Measurements from ENCODE around the gene RNF8. TPM values are rescaled to one million over a fixed set of nuclear protein-coding genes. Genes with fewer than 3 reads are reported as not detected.

RNF8 gene
- total RNA-seq, 2 donors from 2014 or later, result 12.7 to 42.4 TPM

DNA sequence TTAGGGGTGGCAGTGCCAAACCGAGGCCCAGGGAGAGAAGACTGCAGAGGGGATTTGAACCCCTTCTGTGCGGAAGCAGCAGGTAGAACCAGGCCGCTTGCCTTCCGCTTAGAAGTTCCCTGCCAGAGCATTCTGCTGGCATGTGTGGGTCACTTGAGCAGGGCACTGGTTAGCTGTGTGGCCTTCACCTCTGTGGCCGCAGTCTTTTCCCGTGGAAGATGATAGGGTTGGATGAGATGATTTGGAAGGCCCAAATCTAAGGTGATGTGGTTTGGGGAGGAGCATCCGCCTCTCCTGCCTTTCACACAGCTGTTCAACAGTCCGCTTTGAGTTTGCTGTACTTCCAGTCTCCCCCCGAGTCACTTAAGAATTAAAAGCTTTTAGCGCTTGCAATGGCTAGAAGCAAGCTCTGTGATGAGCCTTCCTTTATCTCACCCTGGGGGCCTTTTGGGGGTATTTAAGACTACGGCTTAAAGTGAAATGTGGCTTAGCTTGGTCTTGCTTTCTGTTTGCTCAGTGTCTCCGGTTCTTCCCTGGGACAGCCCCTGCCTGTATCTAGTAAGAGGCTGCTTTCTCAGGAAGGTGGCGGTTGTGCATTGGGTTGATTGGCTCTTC, 80.0 kb downstream of the RNF8 start:
- Histone ChIP-seq H3K4me3 (peak overlapping the region; percentile 84 to 89), H3K27me3 (replicated peaks; ENCODE audit: insufficient read depth) (no peaks in the 10 kb centered on the region), H3K36me3 (peaks cover 0 to 5% of the 10 kb centered on the region in 2 donors), H3K4me1 (replicated peaks) (peaks cover 9% of the 10 kb centered on the region), H3K9me3 (no peaks in the 10 kb centered on the region), H3K27ac (peak overlapping the region; percentile 84 to 88)
- TF ChIP-seq, protein P1, sequence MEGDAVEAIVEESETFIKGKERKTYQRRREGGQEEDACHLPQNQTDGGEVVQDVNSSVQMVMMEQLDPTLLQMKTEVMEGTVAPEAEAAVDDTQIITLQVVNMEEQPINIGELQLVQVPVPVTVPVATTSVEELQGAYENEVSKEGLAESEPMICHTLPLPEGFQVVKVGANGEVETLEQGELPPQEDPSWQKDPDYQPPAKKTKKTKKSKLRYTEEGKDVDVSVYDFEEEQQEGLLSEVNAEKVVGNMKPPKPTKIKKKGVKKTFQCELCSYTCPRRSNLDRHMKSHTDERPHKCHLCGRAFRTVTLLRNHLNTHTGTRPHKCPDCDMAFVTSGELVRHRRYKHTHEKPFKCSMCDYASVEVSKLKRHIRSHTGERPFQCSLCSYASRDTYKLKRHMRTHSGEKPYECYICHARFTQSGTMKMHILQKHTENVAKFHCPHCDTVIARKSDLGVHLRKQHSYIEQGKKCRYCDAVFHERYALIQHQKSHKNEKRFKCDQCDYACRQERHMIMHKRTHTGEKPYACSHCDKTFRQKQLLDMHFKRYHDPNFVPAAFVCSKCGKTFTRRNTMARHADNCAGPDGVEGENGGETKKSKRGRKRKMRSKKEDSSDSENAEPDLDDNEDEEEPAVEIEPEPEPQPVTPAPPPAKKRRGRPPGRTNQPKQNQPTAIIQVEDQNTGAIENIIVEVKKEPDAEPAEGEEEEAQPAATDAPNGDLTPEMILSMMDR (IDR thresholded peaks at IDR 0.05), result no peak
- TF ChIP-seq POLR2A (IDR thresholded peaks at IDR 0.05) (no peak), POLR2AphosphoS5 (IDR thresholded peaks at IDR 0.05) (no peak)
- 3% methylated on average over 13 of the region's 13 CpGs for WGBS
- DNase-seq (ENCODE audit: low spot score), result no peak
- intact Hi-C loops (cut with DNase I), result no loop called here

DNA sequence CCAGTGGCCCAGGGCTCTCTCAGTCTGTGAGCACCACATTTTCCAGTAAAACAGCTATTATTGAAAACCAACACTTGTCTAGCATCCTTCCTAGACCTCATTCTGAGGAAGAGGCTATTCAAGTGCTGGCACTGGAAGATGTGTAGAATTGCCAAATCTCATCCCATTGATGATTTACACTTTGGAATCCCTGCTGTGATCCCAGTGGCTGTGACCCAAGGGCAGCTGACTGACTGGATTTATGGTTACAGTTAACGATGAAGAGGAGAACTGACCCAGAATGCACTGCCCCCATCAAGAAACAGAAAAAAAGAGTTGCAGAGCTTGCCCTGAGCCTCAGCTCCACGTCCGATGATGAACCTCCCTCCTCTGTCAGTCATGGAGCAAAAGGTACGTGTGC, 81.6 kb downstream of the RNF8 start:
- H3K4me1 ChIP-seq (replicated peaks), result peaks cover 9% of the 10 kb centered on the region
- no peak overlapping the region for H3K4me3 ChIP-seq
- no peak for DNase-seq (ENCODE audit: low spot score)
- H3K27ac ChIP-seq, result no peak overlapping the region
- TF ChIP-seq POLR2AphosphoS5 (IDR thresholded peaks at IDR 0.05), result no peak
- TF ChIP-seq, protein P1 (IDR thresholded peaks at IDR 0.05), result no peak
- no peak for TF ChIP-seq POLR2A (IDR thresholded peaks at IDR 0.05)
- no peaks in the 10 kb centered on the region for H3K9me3 ChIP-seq
- intact Hi-C loops (cut with DNase I), result no loop called here
- 74% methylated on average over 4 of the region's 4 CpGs for WGBS
- peaks cover 0 to 5% of the 10 kb centered on the region in 2 donors for H3K36me3 ChIP-seq
- no peaks in the 10 kb centered on the region for H3K27me3 ChIP-seq (replicated peaks; ENCODE audit: insufficient read depth)

DNA sequence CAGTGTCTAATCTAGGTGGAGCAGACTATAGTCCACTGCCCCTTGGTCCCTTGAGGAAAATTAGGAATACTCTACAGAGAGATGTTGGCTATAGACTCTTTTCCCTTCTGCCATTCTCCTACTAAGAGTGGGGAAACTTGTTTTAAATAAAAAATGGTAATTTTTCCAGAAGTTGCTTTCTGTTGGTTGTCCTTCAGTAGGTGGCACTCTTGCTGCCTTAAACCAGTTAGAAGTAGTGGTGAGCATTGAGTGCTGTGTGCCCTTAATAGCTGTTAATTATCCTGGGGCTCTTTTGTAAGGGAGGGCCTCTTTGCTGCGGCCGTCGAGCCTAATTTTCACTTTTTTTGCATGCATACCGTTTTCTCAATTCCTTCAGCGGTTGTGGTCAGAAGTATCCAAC, 82.0 kb downstream of the RNF8 start:
- Histone ChIP-seq H3K27me3 (replicated peaks; ENCODE audit: insufficient read depth) (no peaks in the 10 kb centered on the region), H3K4me3 (no peak overlapping the region), H3K9me3 (no peaks in the 10 kb centered on the region), H3K27ac (no peak overlapping the region), H3K4me1 (replicated peaks) (peaks cover 9% of the 10 kb centered on the region), H3K36me3 (peaks cover 0 to 5% of the 10 kb centered on the region in 2 donors)
- WGBS, result 79% methylated on average over 5 of the region's 5 CpGs
- intact Hi-C loops (cut with DNase I), result no loop called here
- TF ChIP-seq POLR2A (IDR thresholded peaks at IDR 0.05) (no peak), POLR2AphosphoS5 (IDR thresholded peaks at IDR 0.05) (no peak)
- TF ChIP-seq, protein P1 (IDR thresholded peaks at IDR 0.05), result no peak
- DNase-seq (ENCODE audit: low spot score), result no peak

DNA sequence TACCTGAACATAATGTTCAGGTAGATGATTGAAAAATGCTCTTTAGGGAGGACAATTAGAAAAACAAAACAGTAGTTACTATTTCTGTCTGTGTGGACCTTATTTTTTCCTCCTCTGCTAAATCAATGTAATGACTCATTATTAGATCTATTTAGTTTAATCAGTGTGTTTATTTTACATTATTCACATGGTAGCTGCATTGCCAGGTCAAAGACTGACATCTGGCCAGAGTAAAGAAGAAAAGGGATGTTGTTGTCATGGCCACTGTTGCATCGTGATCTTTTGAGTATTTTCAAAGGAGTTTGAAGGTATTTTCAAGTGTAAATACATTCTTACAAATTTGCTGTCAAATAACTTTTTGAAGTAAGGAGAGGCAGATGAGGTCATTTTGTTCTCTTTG, 85.1 kb downstream of the RNF8 start:
- H3K27ac ChIP-seq, result no peak overlapping the region
- TF ChIP-seq POLR2A (IDR thresholded peaks at IDR 0.05) (no peak), POLR2AphosphoS5 (IDR thresholded peaks at IDR 0.05) (no peak)
- TF ChIP-seq, protein P1 (IDR thresholded peaks at IDR 0.05), result no peak
- intact Hi-C loops (cut with DNase I), result no loop called here
- no peak overlapping the region for H3K4me3 ChIP-seq
- H3K9me3 ChIP-seq, result no peaks in the 10 kb centered on the region
- peaks cover 9% of the 10 kb centered on the region for H3K4me1 ChIP-seq (replicated peaks)
- H3K27me3 ChIP-seq (replicated peaks; ENCODE audit: insufficient read depth), result no peaks in the 10 kb centered on the region
- 27% methylated on average over 1 of the region's 1 CpG for WGBS
- no peak for DNase-seq (ENCODE audit: low spot score)
- peaks cover 0 to 5% of the 10 kb centered on the region in 2 donors for H3K36me3 ChIP-seq

DNA sequence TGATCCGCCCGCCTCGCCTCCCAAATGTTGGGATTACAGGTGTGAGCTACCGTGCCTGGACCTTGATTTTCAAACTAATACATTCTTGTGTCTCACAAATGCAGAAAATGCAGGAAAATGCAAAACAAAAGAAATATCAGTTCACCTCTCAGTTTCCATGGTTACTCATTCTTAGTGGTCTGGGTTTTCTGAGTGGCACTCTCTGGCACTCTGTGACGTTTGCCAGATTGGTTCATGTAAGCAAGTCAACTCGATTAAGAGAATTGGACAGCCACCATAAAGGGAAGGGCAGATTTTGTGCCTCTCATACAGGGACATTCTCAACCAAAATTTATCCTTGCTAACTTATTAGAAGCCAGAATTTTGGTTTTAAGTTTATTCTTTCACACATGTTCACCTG, 87.9 kb downstream of the RNF8 start:
- DNase-seq (ENCODE audit: low spot score), result no peak
- WGBS, result 86% methylated on average over 6 of the region's 6 CpGs
- intact Hi-C loops (cut with DNase I), result no loop called here
- Histone ChIP-seq H3K4me3 (no peak overlapping the region), H3K4me1 (replicated peaks) (no peaks in the 10 kb centered on the region), H3K36me3 (peaks cover 5 to 14% of the 10 kb centered on the region in 2 donors), H3K27me3 (replicated peaks; ENCODE audit: insufficient read depth) (no peaks in the 10 kb centered on the region), H3K9me3 (no peaks in the 10 kb centered on the region), H3K27ac (peak overlapping the region in 1 of 2 donors; percentile 52)
- TF ChIP-seq, protein P1 (IDR thresholded peaks at IDR 0.05), result no peak
- no peak for TF ChIP-seq POLR2A (IDR thresholded peaks at IDR 0.05)
- TF ChIP-seq POLR2AphosphoS5 (IDR thresholded peaks at IDR 0.05), result no peak

Measured in prostate gland (tissue), 2 donors.